Measurements from ENCODE around the gene CHST8. TPM values are rescaled to one million over a fixed set of nuclear protein-coding genes. Genes with fewer than 3 reads are reported as not detected.

Gene CHST8
- total RNA-seq, 1 donor from 2014 or later = 0.35 TPM

DNA sequence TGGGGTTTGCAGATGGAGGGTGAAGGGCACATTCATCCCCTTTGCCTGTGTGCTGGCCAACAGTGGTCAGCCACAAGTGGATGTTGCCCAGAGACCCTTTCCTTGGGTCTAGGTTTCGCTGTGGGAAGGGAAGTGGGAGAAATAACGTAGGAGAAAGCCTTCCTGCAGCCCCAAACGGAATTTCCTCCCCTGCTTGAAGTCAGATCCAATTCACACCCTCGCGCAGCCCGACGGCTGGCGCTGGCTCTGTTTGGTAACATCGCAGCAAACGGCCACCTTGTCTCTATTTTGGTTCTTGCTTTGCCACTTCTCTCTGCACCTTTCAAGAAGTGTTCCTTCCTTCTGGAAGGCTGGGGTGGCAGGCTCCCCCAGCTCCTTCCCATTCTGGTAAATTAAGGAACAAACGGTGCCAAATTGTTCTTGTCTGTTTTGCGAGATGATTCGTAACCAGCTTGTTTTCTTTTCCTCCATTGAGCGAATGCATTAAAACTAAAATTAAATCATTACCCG, 45.4 kb downstream of the CHST8 start:
- no peaks in the 10 kb centered on the region for H3K4me1 Mint-ChIP-seq (ENCODE audit: unreplicated experiment)
- H3K27ac Mint-ChIP-seq (ENCODE audit: unreplicated experiment) = no peak overlapping the region
- H3K9me3 Mint-ChIP-seq (ENCODE audit: unreplicated experiment) = no peaks in the 10 kb centered on the region
- DNase-seq (ENCODE audit: extremely low spot score, unreplicated experiment) = peak; percentile 38
- no peak for TF ChIP-seq CTCF (IDR thresholded peaks at IDR 0.05)
- H3K27me3 Mint-ChIP-seq (ENCODE audit: unreplicated experiment) = no peaks in the 10 kb centered on the region
- H3K4me3 Mint-ChIP-seq (ENCODE audit: unreplicated experiment) = no peak overlapping the region
- no peaks in the 10 kb centered on the region for H3K36me3 Mint-ChIP-seq (ENCODE audit: unreplicated experiment)

DNA sequence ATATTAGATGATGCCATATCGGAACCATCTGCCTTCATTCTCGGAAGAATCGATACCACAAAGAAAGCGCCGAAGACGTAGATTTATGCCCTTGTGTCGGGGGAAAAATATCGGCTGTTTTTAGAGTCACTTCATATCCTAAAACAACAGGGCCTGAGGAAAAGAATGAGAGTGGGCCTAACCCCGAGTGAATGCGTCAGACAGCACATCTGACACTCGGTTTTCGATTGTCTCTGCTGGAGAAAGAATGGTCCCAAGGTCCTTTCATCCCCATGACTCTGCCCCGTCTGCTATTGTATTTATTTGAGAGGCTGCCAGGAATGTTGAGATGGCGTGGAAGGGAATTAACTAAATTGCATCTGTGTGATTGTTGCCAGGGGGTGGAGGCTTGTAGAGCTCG, 46.1 kb downstream of the CHST8 start:
- Mint-ChIP-seq H3K36me3 (ENCODE audit: unreplicated experiment) (no peaks in the 10 kb centered on the region), H3K27me3 (ENCODE audit: unreplicated experiment) (no peaks in the 10 kb centered on the region), H3K4me3 (ENCODE audit: unreplicated experiment) (no peak overlapping the region), H3K4me1 (ENCODE audit: unreplicated experiment) (no peaks in the 10 kb centered on the region), H3K27ac (ENCODE audit: unreplicated experiment) (no peak overlapping the region), H3K9me3 (ENCODE audit: unreplicated experiment) (no peaks in the 10 kb centered on the region)
- peak; percentile 44 for DNase-seq (ENCODE audit: extremely low spot score, unreplicated experiment)
- no peak for TF ChIP-seq CTCF (IDR thresholded peaks at IDR 0.05)

GRCh38 chr19:33668968-33669367, 47.2 kb downstream of the CHST8 start:
- Mint-ChIP-seq H3K9me3 (ENCODE audit: unreplicated experiment) (no peaks in the 10 kb centered on the region), H3K4me1 (ENCODE audit: unreplicated experiment) (no peaks in the 10 kb centered on the region), H3K36me3 (ENCODE audit: unreplicated experiment) (no peaks in the 10 kb centered on the region), H3K4me3 (ENCODE audit: unreplicated experiment) (no peak overlapping the region), H3K27ac (ENCODE audit: unreplicated experiment) (no peak overlapping the region), H3K27me3 (ENCODE audit: unreplicated experiment) (no peaks in the 10 kb centered on the region)
- peak; percentile 57 for DNase-seq (ENCODE audit: extremely low spot score, unreplicated experiment)
- no peak for TF ChIP-seq CTCF (IDR thresholded peaks at IDR 0.05)

- peak; percentile 27 for DNase-seq (ENCODE audit: extremely low spot score, unreplicated experiment)
- no peak overlapping the region for H3K27ac Mint-ChIP-seq (ENCODE audit: unreplicated experiment)
- H3K36me3 Mint-ChIP-seq (ENCODE audit: unreplicated experiment) = no peaks in the 10 kb centered on the region
- no peak for TF ChIP-seq CTCF (IDR thresholded peaks at IDR 0.05)
- H3K4me1 Mint-ChIP-seq (ENCODE audit: unreplicated experiment) = no peaks in the 10 kb centered on the region
- no peak overlapping the region for H3K4me3 Mint-ChIP-seq (ENCODE audit: unreplicated experiment)
- no peaks in the 10 kb centered on the region for H3K9me3 Mint-ChIP-seq (ENCODE audit: unreplicated experiment)
- no peaks in the 10 kb centered on the region for H3K27me3 Mint-ChIP-seq (ENCODE audit: unreplicated experiment)
Observed at GRCh38 chr19:33669376-33669775, 47.6 kb downstream of the CHST8 start.

- Mint-ChIP-seq H3K27me3 (ENCODE audit: unreplicated experiment) (no peaks in the 10 kb centered on the region), H3K9me3 (ENCODE audit: unreplicated experiment) (no peaks in the 10 kb centered on the region), H3K4me3 (ENCODE audit: unreplicated experiment) (no peak overlapping the region), H3K27ac (ENCODE audit: unreplicated experiment) (no peak overlapping the region), H3K4me1 (ENCODE audit: unreplicated experiment) (no peaks in the 10 kb centered on the region), H3K36me3 (ENCODE audit: unreplicated experiment) (no peaks in the 10 kb centered on the region)
- no peak for DNase-seq (ENCODE audit: extremely low spot score, unreplicated experiment)
- TF ChIP-seq CTCF (IDR thresholded peaks at IDR 0.05) = no peak
Observed at GRCh38 chr19:33670398-33670797, 48.6 kb downstream of the CHST8 start.
